Measurements from ENCODE around the gene CEP41.

- TF ChIP-seq CTCF (IDR thresholded peaks at IDR 0.05) (no peak), POLR2A (IDR thresholded peaks at IDR 0.05) (no peak)
These were observed 45.5 kb upstream of the CEP41 start for GRCh38 chr7:130486114-130486953.

Measured in lower leg skin (tissue), 3 donors.